Measurements from ENCODE around the gene OR2AG1.

- TF ChIP-seq EZH2 (IDR thresholded peaks at IDR 0.05) (no peak), FOXP2 (optimal IDR thresholded peaks at IDR 0.05; ENCODE audit: control extremely low read depth, extremely low read length, insufficient read depth) (no peak), POLR2AphosphoS5 (IDR thresholded peaks at IDR 0.05; ENCODE audit: borderline replicate concordance, low read depth, low read length) (no peak)
These were observed 40.6 kb upstream of the OR2AG1 start for GRCh38 chr11:6742260-6742659.

Data from SK-N-MC (cell line).